Measurements from ENCODE around the gene TKTL1. TPM values are rescaled to one million over a fixed set of nuclear protein-coding genes. Genes with fewer than 3 reads are reported as not detected.
A peak's percentile ranks its signal among the peaks of the same experiment; 100 is the strongest.

Gene TKTL1
- total RNA-seq, 1 donor from 2014 or later = not detected

DNA sequence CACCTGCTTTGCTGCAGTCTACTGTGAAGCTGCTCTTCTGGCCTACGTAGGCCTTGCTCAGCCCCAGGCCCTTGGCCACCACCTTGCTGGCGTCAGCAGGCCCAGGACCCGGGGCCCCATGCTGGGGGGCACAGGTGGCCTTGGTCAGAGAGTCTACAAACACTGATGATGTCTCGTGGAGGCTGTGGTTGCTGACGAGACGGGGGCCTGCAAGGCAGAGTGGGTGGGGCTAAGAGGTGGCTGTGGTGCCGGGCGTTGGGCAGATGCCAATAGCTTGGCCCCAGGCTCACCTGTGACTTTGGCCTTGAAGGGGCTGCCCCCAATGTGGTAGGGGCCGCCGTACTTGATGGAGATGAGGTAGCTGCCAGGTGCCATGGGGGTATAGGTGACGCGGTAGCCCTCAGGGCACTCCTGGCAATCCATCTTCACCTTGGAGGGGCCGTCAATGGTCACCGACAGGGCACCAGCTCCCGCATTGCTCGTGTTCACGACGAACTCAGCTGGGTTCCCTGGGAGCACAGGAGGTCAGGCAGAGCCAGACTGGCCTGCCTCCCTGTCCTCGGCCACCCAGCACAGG, 53.9 kb downstream of the TKTL1 start:
- Histone ChIP-seq H3K4me3 (no peak overlapping the region), H3K27ac (no peak overlapping the region), H3K27me3 (ENCODE audit: low read depth) (no peaks in the 10 kb centered on the region), H3K9me3 (no peaks in the 10 kb centered on the region), H3K4me1 (peaks cover 27% of the 10 kb centered on the region), H3K36me3 (peaks cover 59% of the 10 kb centered on the region)
- ATAC-seq (no peak), DNase-seq (peak; percentile 37)
- intact Hi-C loops (cut with DNase I) = no loop called here
- TF ChIP-seq, protein P1, sequence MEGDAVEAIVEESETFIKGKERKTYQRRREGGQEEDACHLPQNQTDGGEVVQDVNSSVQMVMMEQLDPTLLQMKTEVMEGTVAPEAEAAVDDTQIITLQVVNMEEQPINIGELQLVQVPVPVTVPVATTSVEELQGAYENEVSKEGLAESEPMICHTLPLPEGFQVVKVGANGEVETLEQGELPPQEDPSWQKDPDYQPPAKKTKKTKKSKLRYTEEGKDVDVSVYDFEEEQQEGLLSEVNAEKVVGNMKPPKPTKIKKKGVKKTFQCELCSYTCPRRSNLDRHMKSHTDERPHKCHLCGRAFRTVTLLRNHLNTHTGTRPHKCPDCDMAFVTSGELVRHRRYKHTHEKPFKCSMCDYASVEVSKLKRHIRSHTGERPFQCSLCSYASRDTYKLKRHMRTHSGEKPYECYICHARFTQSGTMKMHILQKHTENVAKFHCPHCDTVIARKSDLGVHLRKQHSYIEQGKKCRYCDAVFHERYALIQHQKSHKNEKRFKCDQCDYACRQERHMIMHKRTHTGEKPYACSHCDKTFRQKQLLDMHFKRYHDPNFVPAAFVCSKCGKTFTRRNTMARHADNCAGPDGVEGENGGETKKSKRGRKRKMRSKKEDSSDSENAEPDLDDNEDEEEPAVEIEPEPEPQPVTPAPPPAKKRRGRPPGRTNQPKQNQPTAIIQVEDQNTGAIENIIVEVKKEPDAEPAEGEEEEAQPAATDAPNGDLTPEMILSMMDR (IDR thresholded peaks at IDR 0.05) = no peak

DNA sequence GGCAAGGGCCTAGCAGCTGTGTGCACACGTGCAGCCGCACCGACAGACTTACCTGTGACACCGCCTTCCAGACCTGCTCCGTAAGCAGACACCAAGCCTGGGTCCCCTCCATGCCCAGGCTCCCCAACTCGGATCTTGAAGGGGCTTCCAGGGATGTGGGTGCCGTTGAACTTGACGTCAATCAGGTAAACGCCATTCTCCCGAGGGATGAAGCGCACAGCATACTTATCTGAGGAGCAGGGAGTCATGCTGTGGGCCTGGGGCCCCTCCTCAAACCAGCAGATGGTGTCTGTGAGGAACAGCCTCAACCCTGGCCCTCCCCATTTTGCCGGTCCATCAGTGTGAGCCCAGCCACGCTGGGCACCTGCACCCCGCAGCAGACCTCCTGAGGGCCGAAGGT, 54.4 kb downstream of the TKTL1 start:
- DNase-seq (peak; percentile 20), ATAC-seq (no peak)
- no peak overlapping the region for H3K4me3 ChIP-seq
- H3K4me1 ChIP-seq = peaks cover 27% of the 10 kb centered on the region
- H3K9me3 ChIP-seq = no peaks in the 10 kb centered on the region
- H3K36me3 ChIP-seq = peaks cover 64% of the 10 kb centered on the region
- intact Hi-C loops (cut with DNase I) = no loop called here
- H3K27ac ChIP-seq = no peak overlapping the region
- H3K27me3 ChIP-seq (ENCODE audit: low read depth) = no peaks in the 10 kb centered on the region
- TF ChIP-seq, protein P1 (IDR thresholded peaks at IDR 0.05) = no peak

DNA sequence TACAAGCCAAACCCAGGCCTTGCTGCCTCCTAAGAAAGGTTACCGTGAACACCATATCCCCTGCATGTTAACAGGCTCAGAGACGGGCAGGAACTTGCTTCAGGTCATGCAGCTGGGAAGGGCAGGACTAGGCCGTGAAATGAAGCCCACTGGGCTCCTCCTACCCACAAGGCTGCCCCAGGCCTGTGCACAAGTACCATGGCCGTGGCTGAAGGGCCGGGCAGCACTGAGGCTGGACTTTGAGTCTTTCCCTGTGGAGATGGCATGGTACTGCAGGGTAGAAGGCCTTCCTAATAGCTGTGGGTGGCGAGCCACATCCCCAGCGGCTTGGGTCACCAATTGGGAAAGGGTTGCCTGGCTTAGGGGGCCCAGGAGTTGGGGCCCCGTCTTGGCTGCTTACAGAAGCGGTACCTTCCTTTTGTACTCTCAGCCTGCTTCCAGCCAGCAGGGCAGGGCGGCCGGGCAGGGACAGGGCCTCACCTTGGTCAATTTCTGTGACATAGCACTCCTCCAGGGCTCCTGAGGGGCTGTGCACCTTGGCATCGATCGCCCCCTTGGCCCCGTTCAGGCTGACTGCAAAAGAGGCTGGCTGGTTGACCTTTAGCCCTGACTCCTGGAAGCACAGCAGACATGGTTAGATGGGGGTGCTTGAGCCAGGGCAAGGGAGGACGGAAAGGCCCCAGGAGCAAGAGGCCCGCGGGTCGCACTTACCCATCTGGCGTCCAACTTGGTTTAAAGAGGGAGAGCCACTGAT, 55.0 kb downstream of the TKTL1 start:
- peak; percentile 6 for DNase-seq
- Histone ChIP-seq H3K4me3 (no peak overlapping the region), H3K27me3 (ENCODE audit: low read depth) (no peaks in the 10 kb centered on the region), H3K36me3 (peaks cover 70% of the 10 kb centered on the region), H3K27ac (no peak overlapping the region), H3K9me3 (no peaks in the 10 kb centered on the region), H3K4me1 (peaks cover 28% of the 10 kb centered on the region)
- no peak for ATAC-seq
- intact Hi-C loops (cut with DNase I) = no loop called here
- TF ChIP-seq, protein P1 (IDR thresholded peaks at IDR 0.05) = no peak

DNA sequence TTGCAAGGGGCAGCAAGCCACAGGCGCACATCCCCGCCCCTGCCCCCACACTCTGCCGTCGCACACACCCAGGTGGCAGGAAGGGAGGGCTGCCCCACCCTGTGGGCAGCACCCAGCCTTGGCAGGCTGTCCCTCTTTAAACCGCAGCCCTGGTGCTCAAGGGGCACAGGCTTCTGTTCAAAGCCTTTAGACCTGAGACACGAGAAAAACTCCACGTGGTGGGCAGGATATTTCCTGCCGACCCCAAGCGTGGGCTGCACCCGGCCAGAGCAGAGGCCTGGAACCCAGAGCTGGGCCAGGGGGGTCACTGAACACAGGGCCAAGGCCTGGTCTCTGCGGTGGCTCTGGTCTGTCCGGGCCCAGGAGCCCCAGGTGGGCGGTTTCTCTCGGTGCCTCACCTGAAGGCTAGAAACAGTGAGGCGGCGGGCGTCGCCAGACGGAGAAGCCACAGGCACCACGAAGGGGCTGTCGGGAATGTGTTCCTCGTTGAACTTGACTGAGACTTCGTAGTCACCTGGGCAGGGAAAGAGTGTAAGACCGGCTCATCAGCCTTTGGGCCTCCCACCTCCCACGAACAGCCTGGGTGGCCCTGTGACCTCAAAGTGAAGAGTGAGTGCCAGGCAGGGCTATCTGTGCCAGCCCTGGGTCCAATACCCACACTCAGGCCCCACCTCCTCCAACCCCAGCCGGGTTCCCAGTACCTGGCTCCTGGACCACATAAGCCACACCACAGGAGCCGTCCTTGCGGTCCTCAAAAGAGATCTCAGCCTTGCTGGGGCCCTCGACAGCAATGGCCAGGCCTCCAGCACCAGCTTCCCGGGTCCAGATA, 55.8 kb downstream of the TKTL1 start:
- H3K4me3 ChIP-seq = no peak overlapping the region
- no peaks in the 10 kb centered on the region for H3K27me3 ChIP-seq (ENCODE audit: low read depth)
- no peaks in the 10 kb centered on the region for H3K9me3 ChIP-seq
- peak; percentile 54 for DNase-seq
- TF ChIP-seq, protein P1 (IDR thresholded peaks at IDR 0.05) = no peak
- peaks cover 33% of the 10 kb centered on the region for H3K4me1 ChIP-seq
- H3K36me3 ChIP-seq = peaks cover 78% of the 10 kb centered on the region
- peak overlapping the region; percentile 56 for H3K27ac ChIP-seq
- intact Hi-C loops (cut with DNase I) = no loop called here
- peak in 1 of 2 donors; percentile 43 for ATAC-seq

DNA sequence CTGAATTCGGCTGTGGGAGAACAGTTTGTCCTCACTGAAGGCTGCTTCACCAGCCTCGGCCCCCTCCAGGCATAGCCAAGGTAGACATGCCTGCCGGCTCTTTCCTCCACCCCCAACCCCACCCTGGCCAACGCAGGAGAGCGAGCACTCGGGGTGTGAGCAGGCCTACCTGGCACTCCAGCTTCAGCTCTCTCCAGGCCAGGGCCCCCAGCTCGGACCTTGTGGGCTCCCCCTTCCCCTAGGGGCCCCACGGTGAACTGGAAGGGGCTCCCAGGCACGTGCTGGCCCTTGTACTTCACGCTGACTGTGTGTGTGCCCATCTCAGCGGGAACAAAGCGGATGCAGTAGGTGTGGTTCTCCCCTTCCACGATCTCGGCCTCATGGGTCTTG, 56.4 kb downstream of the TKTL1 start:
- intact Hi-C loops (cut with DNase I) = no loop called here
- ATAC-seq (no peak), DNase-seq (no peak)
- Histone ChIP-seq H3K27ac (peak overlapping the region; percentile 56), H3K36me3 (peaks cover 84% of the 10 kb centered on the region), H3K4me3 (no peak overlapping the region), H3K4me1 (peaks cover 33% of the 10 kb centered on the region), H3K9me3 (no peaks in the 10 kb centered on the region), H3K27me3 (ENCODE audit: low read depth) (no peaks in the 10 kb centered on the region)
- TF ChIP-seq, protein P1 (IDR thresholded peaks at IDR 0.05) = no peak
